Esophagus muscularis mucosa (tissue), 4 donors: ENCODE results near the gene TSC1. TPM values are rescaled to one million over a fixed set of nuclear protein-coding genes. Genes with fewer than 3 reads are reported as not detected.

Experiments
- DNase-seq: peaks from one replicate; pipeline ENCODE4 v3.0.0-alpha.2; 2017; ENCODE audit errors: extremely low spot score
- H3K27ac ChIP-seq, 4 donors: fragments of 200-600 bp; sonication (generic); replicated peaks in 1 of 4; 1 replicate in 3 of 4; 2 replicates in 1 of 4; pipeline ENCODE4 v1.5.1; 2016 to 2019; ENCODE audit warnings: mild to moderate bottlenecking in 1 of 4
- H3K27me3 ChIP-seq, 4 donors: fragments of 200-600 bp; sonication (generic); one replicate each; pipeline versions ENCODE4 v1.5.1 to v1.6.0; 2016 to 2019
- H3K36me3 ChIP-seq, 4 donors: fragments of 200-600 bp; sonication (generic); one replicate each; pipeline ENCODE4 v1.5.1; 2016 to 2019
- H3K4me1 ChIP-seq, 4 donors: fragments of 200-600 bp; sonication (generic); one replicate each; pipeline ENCODE4 v1.5.1; 2016 to 2019
- H3K4me3 ChIP-seq, 4 donors: fragments of 200-600 bp; sonication (generic); 1 replicate in 2 of 4; 2 replicates in 2 of 4; pipeline ENCODE4 v1.5.1; 2016 to 2019; ENCODE audit warnings: mild to moderate bottlenecking in 4 of 4, moderate library complexity in 1 of 4
- H3K9me3 ChIP-seq, 4 donors: fragments of 200-600 bp; sonication (generic); 1 replicate in 3 of 4; 2 replicates in 1 of 4; pipeline ENCODE4 v1.5.1; 2016 to 2019
- EP300 ChIP-seq: sonication (generic); formaldehyde crosslinking; IDR thresholded peaks from one replicate; pipeline ENCODE4 v1.6.1; 2017; ENCODE audit warnings: antibody characterized with exemption
- POLR2A ChIP-seq: fragments of 450-650 bp; IDR thresholded peaks from one replicate; pipeline ENCODE4 v1.6.1; 2017; ENCODE audit warnings: antibody characterized with exemption, moderate library complexity, mild to moderate bottlenecking, low read depth
- POLR2AphosphoS5 ChIP-seq, 2 donors: sonication (generic); formaldehyde crosslinking; IDR thresholded peaks; one replicate each; pipeline ENCODE4 v1.6.1; 2017; ENCODE audit warnings: antibody characterized with exemption in 2 of 2
- WGBS: methylation state at CpG from one replicate; pipeline ENCODE4 v1.1.5; 2018; 5-methylcytosine and 5-hydroxymethylcytosine counted together
- intact Hi-C: fragments of 100-400 bp; cut with DNase I; formaldehyde crosslinking; loops from one replicate; pipeline ENCODE4 v1.15.1; 2023
- total RNA-seq, 4 donors: library from RNA; depleted of rRNA; stranded (reverse); fragments of >200 nt; gene quantifications; one replicate each; pipeline versions ENCODE4 v1.1.0 to v1.2.1, GENCODE V29; 2016
- TF ChIP-seq, protein P1 (sequence below), 3 experiments: fragments of 200-600 bp in 2 of 3; fragments of 450-650 bp in 1 of 3; sonication (generic) in 2 of 3; IDR thresholded peaks; one replicate each; pipeline ENCODE4 v1.5.1; 2017 to 2019; ENCODE audit warnings: antibody characterized with exemption in 3 of 3, mild to moderate bottlenecking in 2 of 3, moderate library complexity in 1 of 3

The TSC1 gene
- total RNA-seq, 4 donors from 2014 or later = 25.0 to 36.9 (median 30.6) TPM

DNA sequence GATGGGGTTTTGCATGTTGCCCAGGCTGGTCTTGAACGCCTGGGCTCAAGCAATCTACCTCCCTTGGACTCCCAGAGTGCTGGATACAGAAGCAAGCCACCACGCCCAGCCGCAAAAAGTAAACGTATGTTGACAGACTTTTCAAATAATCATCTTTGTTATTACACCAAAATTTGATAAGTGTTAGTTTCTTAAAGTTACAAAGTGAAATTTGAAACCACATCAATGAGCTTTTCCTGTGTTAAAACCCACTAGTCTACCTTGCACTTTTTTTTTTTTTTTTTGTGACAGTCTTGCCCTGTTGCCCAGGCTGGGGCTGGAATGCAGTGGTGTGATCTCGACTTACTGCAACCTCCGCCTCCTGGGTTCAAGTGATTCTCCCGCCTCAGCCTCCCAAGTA is 35.8 kb downstream of the TSC1 start:
- intact Hi-C loops = no loop called here

DNA sequence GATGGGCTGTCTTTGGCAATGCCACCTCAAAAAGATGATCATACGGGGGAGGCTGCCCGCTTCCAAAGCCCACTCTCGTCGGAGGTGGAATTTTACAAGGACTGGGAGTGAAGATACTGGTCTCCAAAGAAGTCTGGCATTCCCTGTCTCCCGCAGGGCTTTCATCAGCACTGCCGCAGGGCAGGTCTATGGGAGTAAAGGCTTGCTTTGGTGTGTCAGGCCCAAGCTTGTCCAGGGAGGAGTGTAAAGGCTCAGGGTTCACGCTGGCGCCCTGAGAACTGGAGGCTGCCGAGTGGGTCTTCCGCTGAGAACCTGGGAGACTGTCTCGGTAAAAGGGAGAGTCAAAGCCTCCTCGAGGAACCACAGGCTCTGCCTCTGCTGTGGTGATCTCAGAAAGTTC is 38.7 kb downstream of the TSC1 start:
- intact Hi-C loops = no loop called here
- no peaks in the 10 kb centered on the region for H3K4me1 ChIP-seq
- H3K27ac ChIP-seq = no peak overlapping the region
- WGBS = 91% methylated on average over 11 of the region's 12 CpGs
- no peaks in the 10 kb centered on the region for H3K9me3 ChIP-seq
- no peak for DNase-seq
- no peak overlapping the region for H3K4me3 ChIP-seq
- peaks cover 49 to 94% (median 90%) of the 10 kb centered on the region in 4 donors for H3K36me3 ChIP-seq
- no peaks in the 10 kb centered on the region for H3K27me3 ChIP-seq
- TF ChIP-seq EP300 = no peak
- TF ChIP-seq, protein P1, sequence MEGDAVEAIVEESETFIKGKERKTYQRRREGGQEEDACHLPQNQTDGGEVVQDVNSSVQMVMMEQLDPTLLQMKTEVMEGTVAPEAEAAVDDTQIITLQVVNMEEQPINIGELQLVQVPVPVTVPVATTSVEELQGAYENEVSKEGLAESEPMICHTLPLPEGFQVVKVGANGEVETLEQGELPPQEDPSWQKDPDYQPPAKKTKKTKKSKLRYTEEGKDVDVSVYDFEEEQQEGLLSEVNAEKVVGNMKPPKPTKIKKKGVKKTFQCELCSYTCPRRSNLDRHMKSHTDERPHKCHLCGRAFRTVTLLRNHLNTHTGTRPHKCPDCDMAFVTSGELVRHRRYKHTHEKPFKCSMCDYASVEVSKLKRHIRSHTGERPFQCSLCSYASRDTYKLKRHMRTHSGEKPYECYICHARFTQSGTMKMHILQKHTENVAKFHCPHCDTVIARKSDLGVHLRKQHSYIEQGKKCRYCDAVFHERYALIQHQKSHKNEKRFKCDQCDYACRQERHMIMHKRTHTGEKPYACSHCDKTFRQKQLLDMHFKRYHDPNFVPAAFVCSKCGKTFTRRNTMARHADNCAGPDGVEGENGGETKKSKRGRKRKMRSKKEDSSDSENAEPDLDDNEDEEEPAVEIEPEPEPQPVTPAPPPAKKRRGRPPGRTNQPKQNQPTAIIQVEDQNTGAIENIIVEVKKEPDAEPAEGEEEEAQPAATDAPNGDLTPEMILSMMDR (IDR thresholded peaks at IDR 0.05) = no peak
- TF ChIP-seq POLR2AphosphoS5 (IDR thresholded peaks at IDR 0.05) = no peak
- TF ChIP-seq POLR2A = no peak

More for the DNA sequence above, 35.8 kb downstream of the TSC1 start:
- no peaks in the 10 kb centered on the region for H3K27me3 ChIP-seq
- H3K9me3 ChIP-seq = no peaks in the 10 kb centered on the region
- H3K4me1 ChIP-seq = no peaks in the 10 kb centered on the region
- H3K27ac ChIP-seq = no peak overlapping the region
- H3K4me3 ChIP-seq = no peak overlapping the region
- H3K36me3 ChIP-seq = peaks cover 58 to 95% (median 87%) of the 10 kb centered on the region in 4 donors
- no peak for TF ChIP-seq POLR2A
- no peak for TF ChIP-seq POLR2AphosphoS5 (IDR thresholded peaks at IDR 0.05)
- no peak for TF ChIP-seq EP300
- TF ChIP-seq, protein P1 (IDR thresholded peaks at IDR 0.05) = no peak
- DNase-seq = no peak
- WGBS = 84% methylated on average over 7 of the region's 7 CpGs

DNA sequence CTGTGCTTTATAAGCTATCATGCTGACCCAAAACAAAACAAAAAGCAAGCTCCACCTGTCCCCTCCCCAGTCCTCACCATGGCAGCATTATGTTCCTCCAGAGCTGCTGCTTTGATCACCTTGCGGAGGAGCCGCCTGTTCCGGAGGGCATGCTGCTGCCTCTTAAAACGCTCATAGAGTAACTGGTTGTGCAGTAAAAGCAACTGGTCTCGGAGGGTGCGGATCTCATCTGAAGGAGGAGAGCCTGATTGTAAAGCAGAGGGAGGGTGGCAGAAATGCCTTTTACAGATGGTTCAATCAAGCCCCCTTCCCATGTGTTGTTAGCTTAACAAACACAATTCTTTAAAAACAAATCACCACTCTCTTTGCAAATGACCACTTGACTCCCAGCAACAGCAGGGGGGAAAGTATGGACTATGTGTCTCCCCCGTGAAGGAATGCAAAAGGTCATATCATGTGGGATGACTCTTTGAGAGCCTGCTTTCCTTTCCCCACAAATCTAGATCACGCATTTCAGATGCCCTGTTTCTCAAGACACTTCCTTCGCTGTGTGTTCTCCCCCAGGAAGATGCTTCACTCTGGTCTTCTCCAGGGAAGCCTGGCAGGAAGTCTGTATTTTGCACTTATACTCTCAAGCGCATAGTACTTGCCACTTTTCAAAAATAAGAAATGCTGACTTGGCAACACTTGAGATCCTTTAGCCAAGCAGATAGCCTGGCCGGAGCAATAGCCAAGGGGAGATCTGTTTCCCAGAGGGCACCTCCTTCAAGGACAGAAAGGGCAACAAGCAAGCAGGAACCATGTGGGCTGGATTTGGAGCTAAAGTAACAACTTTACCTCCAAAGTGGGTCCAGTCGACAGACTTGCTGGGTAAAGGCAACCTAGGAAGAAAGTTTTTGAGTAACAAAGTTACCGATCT is 40.6 kb downstream of the TSC1 start:
- no peak overlapping the region for H3K27ac ChIP-seq
- no peaks in the 10 kb centered on the region for H3K27me3 ChIP-seq
- 86% methylated on average over 13 of the region's 13 CpGs for WGBS
- H3K4me1 ChIP-seq = no peaks in the 10 kb centered on the region
- no peak overlapping the region for H3K4me3 ChIP-seq
- DNase-seq = no peak
- no peaks in the 10 kb centered on the region for H3K9me3 ChIP-seq
- intact Hi-C loops = no loop called here
- H3K36me3 ChIP-seq = peaks cover 49 to 94% (median 90%) of the 10 kb centered on the region in 4 donors
- TF ChIP-seq POLR2AphosphoS5 (IDR thresholded peaks at IDR 0.05) = no peak
- TF ChIP-seq, protein P1 (IDR thresholded peaks at IDR 0.05) = no peak
- TF ChIP-seq POLR2A = no peak
- TF ChIP-seq EP300 = no peak

DNA sequence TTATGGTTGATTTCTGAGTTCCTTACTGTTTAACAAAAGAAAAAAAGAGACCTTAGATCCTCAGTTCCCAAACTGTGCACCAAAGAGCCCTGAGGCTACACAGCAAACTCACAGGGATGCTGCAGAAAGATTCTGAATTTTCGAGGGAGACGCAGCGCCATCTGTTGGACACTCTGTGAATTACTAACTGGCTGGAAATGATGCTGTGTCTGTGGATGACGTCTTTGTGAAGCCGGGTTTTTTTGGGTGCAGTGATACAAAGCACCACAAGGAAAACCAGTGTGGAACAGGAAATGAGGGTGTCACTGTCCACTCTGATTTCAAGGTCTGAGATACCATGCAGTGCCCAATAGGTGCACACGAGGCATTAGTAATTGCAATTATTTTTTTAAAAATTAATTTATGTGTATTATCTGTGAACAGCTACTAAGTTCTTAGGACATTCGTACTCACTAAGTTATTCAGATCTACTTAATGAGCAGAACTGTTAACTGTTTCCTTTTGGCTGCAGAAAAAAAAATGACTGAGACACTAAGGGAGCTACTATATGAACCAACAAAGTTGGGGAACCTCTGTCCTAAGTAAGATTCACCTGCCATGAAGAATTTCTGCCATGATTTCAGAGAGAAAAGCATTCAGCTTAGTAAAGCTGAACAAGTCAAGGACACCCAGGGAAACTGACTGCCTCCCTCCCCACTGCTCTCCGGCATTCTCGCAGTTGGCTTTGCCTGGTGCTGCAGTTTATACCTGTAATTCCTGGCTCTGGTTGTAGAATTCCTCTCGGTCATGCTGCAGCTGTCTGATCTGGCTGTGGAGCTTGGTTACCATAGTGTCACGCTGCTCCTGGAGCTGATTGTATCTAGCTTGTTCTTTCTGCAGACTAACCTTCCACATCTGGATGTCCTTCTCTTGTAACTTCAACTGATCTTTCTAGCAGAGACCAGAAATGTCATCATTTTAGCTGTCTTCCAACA is 42.3 kb downstream of the TSC1 start:
- TF ChIP-seq, protein P1 (IDR thresholded peaks at IDR 0.05) = peak; percentile 85 to 95 (median 85)
- no peak for TF ChIP-seq POLR2A
- peak in 1 of 2 donors; percentile 22 for TF ChIP-seq POLR2AphosphoS5 (IDR thresholded peaks at IDR 0.05)
- TF ChIP-seq EP300 = no peak
- Histone ChIP-seq H3K36me3 (peaks cover 59 to 95% (median 92%) of the 10 kb centered on the region in 4 donors), H3K4me1 (no peaks in the 10 kb centered on the region), H3K27ac (peak overlapping the region in 1 of 4 donors; percentile 57), H3K4me3 (no peak overlapping the region), H3K9me3 (no peaks in the 10 kb centered on the region), H3K27me3 (no peaks in the 10 kb centered on the region)
- 46% methylated on average over 11 of the region's 11 CpGs for WGBS
- intact Hi-C loops = no loop called here
- DNase-seq = no peak
